Esophagus muscularis mucosa (tissue), 4 donors: ENCODE data around the gene WWOX.

Source experiments
- CTCF ChIP-seq, 3 experiments: fragments of 200-600 bp in 2 of 3; fragments of 450-650 bp in 1 of 3; sonication (generic) in 2 of 3; IDR thresholded peaks; one replicate each; pipeline ENCODE4 v1.5.1; 2017 to 2019; ENCODE audit warnings: antibody characterized with exemption in 3 of 3, mild to moderate bottlenecking in 2 of 3, moderate library complexity in 1 of 3
- EP300 ChIP-seq: sonication (generic); formaldehyde crosslinking; IDR thresholded peaks from one replicate; pipeline ENCODE4 v1.6.1; 2017; ENCODE audit warnings: antibody characterized with exemption
- POLR2AphosphoS5 ChIP-seq, 2 donors: sonication (generic); formaldehyde crosslinking; IDR thresholded peaks; one replicate each; pipeline ENCODE4 v1.6.1; 2017; ENCODE audit warnings: antibody characterized with exemption in 2 of 2

DNA sequence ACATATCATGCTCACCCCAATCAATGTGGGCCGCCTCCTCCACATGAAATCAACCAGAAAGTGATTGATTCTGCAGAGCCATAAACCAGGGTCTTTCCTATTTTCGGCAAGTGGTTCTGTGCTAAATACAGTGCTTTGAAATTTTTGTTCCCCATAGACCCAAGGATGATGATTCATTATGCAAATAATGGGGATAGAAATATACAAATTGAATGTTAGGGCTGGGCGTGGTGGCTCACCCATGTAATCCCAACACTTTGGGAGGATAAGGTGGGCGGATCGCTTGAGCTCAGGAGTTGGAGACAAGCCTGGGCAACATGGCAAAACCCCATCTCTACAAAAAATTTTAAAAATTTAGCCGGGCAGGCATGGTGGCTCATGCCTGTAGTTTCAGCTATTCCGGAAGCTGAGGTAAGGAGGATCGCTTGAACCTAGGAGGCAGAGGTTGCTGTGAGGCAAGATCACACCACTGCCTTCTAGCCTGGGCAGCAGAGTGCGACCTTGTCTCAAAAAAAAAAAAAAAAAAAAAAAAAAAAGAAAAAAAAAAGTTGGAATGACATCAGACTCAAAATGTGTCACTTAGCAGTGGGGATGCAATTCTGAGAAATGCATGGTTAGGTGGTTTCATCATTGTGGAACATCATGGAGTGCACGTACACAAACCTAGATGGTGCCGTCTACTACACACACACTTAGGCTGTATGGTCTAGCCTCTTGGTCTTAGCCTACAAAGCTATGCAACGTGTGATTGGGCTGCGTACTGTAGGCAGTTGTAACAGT lies 919.4 kb downstream of the WWOX start:
- TF ChIP-seq POLR2AphosphoS5 (IDR thresholded peaks at IDR 0.05) (no peak), EP300 (no peak), CTCF (IDR thresholded peaks at IDR 0.05) (no peak)
